SHP77 (cell line): ENCODE measurements around the gene PAN3.

ENCODE experiments used
- DNase-seq, 2 experiments: peaks; one replicate each; lab custom pipeline; 2025; lab: John Stamatoyannopoulos, UW

The PAN3 gene

DNA sequence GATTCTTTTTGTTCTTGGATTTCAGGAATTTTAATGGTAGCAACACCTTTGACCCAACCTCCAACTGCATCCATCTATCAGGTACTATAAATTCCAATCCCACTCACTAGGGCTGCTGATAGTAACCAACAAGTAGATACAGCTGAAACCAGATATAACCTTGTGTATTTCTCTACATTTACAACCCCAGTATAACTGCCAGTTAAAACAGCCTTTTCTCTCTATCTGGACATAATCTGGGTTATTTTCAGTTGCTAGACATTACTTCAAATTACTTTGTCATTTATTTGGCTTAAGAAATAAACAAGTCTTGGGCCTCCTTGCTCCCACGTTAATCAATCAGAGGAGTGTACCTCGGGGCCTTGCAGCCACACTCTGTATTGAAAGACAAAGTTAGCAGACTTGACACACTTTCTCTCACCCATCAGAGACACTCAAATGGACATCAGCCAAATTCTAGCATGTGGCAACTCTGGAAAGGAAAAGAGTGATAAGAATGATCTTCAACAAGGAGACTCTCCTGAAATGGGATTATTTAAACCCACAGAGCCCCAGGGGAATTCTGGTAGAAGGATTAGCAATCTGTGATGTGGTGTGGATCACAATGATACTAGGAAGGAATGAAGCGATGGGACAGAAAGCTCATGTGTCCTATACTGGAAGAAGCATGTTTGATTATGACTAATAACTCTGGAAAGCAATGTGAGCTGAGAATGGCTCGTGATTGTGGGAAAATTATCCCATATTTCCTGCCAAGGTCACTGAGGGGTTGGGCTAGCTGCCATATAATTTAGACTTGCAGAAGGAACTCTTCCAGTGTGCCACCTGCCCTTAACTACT is 199.0 kb downstream of the PAN3 start:
- DNase-seq = no peak

GRCh38 chr13:28338006-28338574 is 199.7 kb downstream of the PAN3 start:
- no peak for DNase-seq

DNA sequence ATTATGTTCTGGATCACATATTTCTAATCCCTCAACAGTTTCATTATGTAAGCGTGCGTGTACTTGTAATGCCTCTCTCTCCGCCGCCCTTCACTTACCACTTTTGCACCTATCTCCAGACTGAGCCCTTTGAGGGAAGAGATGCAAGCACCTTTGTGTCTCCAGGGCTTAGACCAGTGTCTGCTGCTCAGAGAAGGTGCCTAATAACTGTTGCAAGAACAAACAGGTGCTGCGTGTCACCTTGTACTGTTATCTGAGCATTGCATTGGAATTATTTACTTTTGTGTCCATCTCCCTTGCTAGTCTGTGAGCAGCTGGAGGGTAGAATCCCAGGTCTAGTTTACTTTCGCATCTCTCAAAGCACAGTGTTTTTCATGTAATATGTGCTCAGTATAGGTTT is 200.4 kb downstream of the PAN3 start:
- DNase-seq = no peak

DNA sequence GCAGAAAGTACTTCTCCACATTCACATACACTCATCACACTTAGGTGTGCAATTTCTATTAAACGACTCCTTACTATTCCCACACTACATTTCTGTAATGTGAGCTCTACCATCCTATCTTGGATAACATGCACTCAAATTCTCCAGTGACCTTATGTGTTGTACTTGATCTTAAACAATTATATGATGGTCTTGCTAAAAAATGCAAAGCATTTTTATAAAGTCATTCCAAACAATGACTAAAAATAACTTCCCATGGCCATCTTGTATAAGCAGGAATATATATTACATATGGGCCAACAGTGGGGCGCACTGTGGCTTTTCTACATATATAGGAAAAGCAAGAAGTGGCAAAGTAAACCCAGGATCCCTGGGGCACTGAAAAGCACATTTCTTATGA is 201.1 kb downstream of the PAN3 start:
- no peak for DNase-seq

DNA sequence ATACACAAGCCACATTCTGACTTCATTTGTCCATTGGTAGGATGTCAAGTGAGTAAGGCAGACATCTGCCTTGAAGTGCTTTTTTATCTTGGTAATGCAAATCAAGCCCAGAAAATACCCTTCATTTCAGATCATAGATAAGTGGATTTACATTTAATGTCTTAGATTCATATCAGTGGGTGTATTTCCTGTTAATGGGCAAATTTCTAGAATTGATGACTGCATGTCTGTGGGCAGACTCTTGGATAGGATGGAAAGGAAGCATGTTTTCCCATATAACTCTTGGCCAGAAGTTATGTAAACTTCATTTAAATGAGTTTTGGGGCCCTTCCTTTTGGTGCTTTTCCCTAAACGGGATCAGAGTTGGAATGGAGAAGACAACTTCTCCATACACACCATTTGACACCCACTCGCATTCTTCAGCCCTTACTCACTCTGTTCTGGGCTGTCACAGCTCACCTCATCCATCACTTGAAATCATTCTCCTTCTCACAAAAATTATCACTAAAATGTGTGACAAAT is 202.0 kb downstream of the PAN3 start:
- DNase-seq = no peak

- no peak for DNase-seq
Measured at GRCh38 chr13:28342251-28342650, 203.9 kb downstream of the PAN3 start.

- no peak for DNase-seq
Measured at GRCh38 chr13:28344163-28344562, 205.8 kb downstream of the PAN3 start.
